Erythroblast (primary cell): ENCODE measurements around the gene FNTB.

Experiments used
- GATA1 ChIP-seq: IDR thresholded peaks from 2 replicates; pipeline ENCODE4 v1.6.1; 2011; ENCODE audit warnings: low read depth, mild to moderate bottlenecking, control low read depth, low read length, moderate library complexity
- POLR2A ChIP-seq: IDR thresholded peaks from 2 replicates; pipeline ENCODE4 v1.6.1; 2011; ENCODE audit warnings: mild to moderate bottlenecking, low read length

DNA sequence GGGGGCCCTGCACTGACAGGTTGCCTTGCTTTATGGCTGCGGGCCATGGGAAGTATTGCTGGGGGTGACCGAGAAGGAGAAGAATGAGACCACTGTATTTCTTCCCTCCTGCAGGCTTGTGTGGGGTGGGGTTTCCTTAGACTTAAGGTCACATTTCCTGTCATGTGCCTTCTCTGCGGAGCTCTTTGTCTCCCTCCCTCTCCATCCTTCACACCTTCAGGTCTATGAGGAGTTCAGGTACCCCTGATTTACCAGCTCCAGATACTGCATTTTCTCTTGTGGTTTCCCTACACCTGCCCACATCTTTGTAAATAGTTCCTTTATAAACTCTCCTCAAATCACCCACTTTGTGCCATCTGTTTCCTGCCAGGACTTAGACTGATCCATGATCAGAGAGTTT lies 3.6 kb downstream of the FNTB start:
- no peak for TF ChIP-seq POLR2A
- TF ChIP-seq GATA1, result no peak
